Dermis lymphatic vessel endothelial cell (primary cell): ENCODE measurements around the gene TEX13D. TPM values are rescaled to one million over a fixed set of nuclear protein-coding genes. Genes with fewer than 3 reads are reported as not detected.

ENCODE experiments used
- total RNA-seq: library from RNA; depleted of rRNA; stranded (reverse); fragments of >200 nt; gene quantifications from 2 replicates; pipeline ENCODE4 v1.2.1, GENCODE V29; 2014

The TEX13D gene
- total RNA-seq = not detected in 2 replicates

DNA sequence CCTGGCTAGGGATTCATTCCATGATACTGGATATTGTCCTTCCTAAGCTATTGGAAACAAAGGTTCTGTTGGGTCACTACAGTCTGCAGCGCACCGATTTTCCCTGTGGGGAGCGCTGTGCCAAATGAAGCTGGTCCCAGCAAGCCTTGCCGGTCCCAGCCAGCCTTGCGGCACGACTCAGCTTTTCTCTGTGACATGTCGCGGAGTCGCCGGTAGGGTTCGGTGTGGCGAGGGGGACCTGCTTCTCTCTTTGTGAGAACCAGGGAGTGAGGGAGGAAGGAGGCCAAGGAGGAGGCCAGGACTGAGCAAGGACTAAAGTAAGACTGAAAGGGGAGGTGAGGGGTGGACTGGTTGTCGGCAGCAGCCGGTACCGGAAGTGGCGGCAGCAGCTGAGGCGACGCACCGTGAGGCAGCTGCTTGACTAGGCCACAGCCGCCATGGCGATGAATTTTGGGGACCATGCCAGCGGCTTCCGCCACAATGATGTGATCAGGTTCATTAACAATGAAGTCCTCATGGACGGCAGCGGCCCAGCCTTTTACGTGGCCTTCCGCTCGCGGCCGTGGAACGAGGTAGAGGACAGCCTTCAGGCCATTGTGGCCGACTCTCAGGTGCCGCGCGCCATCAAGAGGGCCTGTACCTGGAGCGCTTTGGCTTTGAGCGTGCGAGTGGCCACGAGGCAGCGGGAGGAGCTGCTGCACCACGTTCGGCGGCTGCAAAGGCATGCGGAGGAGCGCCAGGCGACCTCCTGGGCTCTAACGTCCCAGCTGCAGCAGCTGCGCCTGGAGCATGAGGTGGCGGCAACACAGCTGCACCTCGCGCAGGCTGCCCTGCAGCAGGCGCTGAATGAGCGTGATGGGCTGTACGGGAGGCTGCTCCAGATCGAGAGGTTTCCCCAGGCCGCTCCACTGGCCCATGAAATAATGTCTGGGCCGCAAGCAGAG is at the start of gene TEX13D:
TEX13D (plus strand) TSS at position 180 of the 944 bp plus-strand sequence; CDS start at position 438, 258 bp downstream.

DNA sequence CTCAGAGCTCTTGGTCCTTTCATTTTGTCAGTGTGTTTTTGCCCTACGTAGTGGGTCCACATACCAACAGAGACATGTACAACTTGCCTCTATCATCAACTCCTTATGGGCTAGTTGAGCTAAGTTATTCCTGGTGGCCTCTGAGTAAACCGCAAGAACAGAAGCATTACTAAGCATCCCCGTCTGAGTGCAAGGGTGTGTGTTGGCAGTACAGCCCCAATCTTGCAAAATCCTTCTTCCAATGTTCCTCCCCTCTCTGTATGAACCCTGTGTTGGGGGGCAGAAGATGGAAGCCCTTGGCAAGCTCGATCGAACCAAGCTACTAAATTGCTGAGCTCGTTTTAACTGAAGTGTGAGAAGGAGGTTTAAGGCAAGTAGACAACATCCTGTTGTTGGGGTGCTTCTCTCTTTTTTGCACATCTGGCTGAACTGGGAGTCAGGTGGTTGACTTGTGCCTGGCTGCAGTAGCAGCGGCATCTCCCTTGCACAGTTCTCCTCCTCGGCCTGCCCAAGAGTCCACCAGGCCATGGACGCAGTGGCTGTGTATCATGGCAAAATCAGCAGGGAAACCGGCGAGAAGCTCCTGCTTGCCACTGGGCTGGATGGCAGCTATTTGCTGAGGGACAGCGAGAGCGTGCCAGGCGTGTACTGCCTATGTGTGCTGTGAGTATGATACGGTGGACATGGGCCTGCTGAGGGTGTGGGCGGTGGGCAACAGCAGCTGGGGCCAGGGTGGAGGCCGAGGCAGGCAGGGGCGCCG is 13.8 kb downstream of the TEX13D start, which contains the start of gene SH2D1A:
SH2D1A (plus strand) TSS at position 447 of the 760 bp plus-strand sequence; CDS start at position 527, 80 bp downstream.

Other genes starting within 250 kb of the TEX13D start
- gene SH2D1A, start 13.9 kb downstream of the TEX13D start, total RNA-seq = not detected in 2 replicates